ENCODE measurements around the gene RNF39.
A peak's percentile ranks its signal among the peaks of the same experiment; 100 is the strongest.

The RNF39 gene

DNA sequence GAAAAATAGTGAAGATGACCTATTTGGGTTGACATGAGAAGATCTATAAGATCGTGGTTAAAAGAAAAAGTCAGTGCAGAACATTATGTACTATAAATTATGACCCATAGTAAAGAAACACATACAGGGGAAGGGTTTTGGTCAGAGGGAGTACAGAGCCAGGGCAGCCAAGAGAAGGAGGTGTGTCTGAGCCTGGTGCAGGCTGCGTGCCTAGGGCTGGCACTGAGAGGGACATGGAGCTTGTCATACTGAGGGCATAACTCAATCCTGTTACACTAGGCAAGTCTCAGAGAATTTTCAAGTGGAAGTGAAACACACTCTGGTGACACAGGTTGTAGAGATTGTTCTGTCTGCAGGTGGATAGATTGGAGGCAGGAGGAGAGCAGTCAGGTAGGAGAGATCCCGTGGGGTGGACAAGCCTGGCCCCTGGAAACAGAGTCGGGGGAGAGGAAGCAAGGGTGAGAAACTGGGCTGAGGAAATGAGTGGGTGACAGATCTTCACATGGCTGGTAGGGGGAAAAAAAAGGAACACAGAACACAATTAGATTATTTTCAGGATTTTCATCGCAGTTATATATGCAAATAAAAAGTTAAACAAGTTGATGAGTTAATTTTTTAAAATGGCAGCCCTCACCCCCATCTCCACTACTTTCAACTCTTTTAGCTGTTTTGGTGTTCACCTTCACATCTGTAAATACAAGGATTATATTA is 18.5 kb upstream of the RNF39 start:
- DNase-seq: no peak

DNA sequence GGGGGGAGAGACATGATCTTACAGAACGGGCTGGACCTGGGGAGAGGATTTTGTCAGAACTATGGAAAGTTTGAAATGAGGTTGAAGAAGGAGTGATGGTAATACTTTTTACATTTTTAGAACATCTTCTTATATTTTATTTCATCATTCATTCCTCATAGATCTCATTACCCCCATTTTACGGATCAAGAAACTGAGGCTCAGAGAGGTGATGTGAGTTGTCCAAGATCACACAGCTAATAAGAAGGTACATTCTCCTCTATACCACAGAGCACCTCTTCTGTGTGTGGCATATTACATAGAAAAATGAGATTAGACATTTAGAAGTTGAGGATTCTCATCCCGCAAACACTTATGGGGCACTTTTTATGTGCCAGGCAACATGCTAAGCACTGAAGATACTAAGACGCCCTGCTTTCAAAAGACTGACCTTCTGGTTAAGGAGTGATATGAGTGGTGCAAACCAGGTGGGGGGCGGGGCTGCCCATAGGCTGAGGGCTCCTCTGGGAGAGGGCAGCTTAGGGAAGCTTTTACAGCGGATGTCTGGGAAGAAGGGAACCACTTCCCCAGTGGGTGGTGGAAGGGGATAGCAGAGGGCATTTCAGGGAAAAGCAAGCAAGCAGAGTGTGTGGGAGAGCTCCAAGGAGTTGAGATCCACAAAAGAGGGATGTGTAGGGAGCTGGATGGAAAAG is 17.4 kb upstream of the RNF39 start:
- no peak for DNase-seq

DNA sequence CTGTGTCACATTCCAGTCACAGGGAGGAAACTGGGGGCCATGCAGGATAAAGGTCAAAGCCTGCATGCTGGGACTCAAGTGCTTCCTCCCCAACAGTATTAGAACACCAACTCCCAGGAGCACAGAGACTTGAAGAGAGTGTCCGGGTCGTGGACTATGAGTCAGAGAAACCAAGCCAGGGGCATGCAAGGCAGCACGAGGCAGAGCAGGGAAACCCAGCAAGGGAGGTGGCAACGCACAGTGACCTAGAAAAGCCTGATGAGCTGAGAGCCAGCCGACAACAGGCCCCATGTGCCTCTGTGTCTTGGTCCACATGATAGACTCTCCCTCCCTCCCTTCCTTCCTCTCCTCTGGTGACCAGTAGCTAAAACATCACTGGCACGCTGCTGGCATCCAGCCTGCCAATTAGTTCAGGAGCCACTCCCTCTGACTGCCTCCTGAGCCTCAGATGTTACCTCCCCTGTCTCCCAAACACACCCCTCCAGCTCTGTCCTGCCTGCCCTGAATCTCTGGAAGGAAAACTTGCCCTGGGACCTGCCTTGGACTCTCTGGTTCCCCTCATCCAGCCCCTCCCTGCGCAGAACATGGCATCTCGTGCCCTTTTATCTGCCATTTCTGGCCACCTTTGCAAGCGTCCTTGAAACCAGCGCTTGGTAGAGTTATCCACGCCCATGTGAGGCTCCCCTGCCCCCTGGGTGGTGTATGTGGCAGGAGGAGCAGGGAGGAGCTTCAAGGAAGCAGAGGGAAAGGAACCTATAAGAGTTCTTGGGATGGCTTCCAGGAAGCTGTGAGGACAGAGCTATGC is 16.2 kb upstream of the RNF39 start:
- no peak for DNase-seq

DNA sequence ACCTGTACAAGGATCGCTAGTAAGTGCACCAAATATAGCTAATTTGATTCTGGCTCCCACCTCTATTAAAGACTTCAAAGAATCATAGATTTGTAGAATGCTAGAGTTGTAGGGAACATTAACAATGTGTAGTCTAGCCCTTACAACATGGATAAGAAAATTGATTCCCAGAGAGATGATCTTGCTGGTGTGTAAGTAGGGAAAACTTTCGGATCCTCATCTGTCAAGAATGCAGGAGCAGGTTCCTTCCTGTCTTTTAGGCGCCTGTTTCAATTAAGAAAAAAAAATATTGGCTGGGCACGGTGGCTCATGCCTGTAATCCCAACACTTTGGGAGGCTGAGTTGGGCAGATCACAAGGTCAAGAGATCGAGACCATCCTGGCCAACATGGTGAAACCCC is 12.3 kb upstream of the RNF39 start:
- no peak for DNase-seq

DNA sequence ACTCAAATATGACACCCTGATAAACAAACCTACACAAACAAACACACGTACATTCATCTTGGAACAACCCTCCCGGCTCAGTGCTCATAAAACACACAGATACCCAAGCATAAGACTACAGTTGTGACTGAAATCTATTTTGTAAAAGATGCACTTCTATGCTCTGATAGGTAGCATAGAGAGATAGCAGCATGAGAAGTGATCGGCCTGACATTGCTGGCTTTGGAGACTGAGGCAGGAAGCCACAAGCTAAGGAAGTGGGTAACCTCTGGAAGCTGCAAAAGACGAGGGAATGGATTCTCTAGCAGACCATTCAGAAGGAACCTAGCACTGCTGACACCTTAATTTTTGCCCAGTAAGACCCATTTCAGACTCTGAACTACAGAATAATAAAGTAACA is 1.6 kb upstream of the RNF39 start:
- DNase-seq: no peak

DNA sequence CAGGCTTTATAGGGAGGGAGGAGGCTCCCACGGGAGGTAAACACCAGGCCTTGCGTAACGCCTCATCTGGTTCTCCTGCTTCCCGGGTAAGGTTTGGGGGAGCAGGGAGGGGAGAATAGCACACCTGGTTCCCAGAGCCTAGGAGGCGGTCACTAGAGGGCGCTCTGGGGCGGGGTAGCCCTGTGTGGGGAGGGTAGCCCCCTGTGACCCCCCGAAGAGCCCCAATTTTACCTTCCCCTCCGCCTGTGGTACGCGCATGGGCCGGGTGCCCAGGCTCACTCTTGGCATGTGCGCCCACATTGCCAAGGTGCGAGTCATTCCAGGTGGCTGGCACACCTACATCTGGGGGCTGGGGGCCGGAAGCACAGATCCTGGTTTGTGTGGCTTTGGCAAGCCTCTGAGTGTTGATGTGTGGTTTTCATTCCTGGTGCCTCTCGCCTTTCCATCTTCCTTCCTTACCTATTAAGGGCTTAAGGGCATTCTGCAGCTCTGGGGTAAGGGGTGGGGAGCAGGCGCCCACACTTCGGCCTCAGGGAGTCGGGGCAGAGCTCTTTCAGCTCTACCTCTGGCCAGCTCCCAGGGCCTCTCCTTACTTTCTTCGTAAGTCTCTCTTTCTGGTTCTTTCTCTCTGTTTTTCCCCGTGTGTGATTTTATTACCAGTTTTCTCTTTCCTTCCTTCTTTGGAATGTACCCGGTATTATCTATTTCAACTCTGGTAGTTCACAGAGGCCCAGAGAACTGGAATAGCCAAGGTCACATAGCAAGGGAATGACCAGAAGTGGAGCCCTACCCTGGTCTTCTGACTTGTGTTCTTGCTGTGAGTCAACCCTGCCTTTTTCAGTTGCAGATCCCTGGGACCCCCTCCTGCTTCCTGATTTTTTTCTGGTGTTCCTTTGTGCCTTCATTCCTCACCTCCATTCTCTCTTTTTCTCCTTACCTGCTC is 492 bp upstream of the RNF39 start:
- no peak for DNase-seq

DNA sequence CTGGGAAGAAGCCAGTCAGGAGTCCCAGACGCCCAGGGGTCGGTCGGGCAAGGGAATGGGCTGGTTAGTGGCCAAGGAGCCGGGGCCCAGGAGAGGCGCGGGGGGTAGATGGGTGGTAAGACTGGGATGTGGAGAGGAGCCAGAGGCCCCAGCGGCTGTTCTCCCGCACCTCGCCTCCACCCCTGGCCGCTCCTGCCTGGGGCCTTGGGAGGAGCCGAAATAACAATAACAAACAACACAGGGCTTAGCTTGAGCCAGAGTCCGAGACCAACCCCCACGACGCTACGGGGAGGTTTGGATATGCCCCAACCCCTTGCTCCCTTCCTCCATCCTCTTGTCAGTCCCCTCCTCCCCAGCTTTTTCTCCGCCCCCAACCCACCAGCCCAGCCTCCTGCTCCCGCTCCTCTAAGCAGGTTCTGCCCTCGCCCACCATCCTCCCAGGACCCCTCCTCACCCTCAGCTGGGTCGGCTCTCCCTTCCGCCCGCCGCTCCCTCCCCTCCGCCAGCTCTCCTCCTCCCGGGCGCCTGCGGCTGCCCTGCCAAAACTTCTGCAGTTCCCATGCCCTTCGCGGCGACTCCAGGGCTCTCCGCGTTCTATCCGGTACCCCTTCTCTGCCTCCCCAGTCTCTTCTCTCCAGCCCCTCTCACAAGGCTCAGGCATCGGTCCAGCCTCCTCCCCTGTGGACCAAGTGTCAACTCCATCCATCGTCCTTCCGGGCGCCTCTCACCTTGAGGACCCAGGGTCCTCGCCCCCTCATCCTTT is 1.1 kb downstream of the RNF39 start:
- no peak for DNase-seq

DNA sequence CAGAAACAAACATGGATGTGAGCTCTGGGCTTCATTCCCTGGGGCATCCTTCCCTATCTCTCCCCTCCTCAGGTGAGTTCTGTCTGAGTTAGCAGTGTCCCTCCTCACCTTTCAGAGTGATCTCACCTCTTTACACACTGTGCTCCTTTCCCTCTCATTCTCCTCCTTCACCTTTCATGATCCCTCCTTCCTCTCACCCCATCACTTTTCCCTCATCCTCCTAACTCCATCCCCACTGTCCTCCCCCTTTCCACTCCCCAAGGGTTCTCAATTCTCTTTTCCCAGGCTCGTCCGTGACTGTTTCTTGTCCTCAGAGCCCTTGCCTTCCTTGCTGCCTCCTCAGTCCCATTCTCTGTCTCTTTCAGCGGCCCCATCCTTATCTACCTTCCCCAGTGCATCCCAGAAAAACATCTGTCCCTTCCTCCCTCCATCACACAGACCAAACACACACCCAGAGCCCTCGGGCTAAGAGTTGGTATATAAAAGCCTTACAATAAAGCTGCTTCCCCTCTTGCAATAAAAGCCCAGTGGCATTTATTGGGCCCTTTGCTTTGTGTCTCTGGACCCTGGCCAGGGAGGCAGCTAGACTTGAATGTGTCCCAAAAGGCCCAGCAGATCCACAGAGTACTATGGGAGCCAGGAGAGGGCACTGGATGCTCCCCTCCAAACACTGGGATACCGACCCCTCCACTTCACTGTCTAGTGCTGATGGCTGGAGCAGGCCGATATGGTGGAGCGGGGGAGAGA is 1.9 kb downstream of the RNF39 start:
- DNase-seq: no peak

DNA sequence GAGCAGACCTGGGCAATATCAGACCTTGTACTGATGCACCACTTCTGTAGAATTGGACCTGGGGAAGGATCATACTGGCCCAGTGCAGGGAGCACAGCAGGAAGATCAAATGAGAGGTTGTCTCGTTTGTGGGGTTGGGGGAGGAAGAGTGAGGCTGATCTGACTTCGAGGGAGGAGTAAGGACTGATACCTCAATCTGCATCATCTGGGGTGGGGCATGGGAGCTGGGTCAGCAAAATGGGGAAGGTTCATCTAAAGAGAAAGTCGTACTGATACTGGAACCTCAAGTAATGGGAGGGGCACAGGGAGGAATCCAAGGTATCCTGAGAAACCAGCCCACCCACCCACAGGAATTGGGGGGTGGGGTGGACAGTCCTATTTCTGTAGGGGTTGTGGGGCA is 3.7 kb downstream of the RNF39 start:
- no peak for DNase-seq

DNA sequence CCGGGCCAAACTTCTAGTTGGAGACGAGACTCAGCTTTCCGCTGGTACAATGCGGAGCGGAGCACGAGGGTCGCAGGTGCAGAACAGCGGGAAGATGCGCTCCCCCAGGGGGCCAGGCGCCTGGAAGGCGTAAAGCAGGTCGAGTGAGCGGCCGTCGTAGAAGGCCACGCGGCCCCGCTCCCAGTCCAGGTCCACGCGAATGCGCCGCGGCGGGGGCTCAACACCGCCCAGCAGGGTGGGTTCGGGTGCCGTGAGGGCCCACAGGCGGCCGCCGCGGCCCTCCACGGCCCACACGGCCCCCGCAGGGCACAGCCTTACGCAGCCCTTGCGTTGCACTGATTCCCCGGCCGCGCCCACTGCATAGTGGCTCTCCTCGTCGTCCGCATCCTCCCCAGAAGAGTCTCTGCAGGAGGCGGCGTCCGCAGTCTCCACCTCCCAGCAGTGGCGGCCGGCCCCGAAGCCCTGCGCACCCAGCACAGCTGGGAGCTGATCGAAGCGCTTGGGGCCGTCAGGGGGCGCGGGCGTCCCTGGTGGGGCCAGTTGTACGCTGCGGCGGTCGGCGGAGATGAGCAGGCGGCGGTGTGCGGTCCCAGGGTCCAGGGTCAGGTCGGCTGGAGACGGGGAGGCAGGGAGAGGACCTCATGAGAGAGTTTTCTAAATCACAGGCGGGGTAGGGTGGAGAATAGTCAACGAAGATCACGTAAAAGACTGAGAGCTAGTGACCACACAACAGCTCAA is 4.3 kb downstream of the RNF39 start:
- no peak for DNase-seq

DNA sequence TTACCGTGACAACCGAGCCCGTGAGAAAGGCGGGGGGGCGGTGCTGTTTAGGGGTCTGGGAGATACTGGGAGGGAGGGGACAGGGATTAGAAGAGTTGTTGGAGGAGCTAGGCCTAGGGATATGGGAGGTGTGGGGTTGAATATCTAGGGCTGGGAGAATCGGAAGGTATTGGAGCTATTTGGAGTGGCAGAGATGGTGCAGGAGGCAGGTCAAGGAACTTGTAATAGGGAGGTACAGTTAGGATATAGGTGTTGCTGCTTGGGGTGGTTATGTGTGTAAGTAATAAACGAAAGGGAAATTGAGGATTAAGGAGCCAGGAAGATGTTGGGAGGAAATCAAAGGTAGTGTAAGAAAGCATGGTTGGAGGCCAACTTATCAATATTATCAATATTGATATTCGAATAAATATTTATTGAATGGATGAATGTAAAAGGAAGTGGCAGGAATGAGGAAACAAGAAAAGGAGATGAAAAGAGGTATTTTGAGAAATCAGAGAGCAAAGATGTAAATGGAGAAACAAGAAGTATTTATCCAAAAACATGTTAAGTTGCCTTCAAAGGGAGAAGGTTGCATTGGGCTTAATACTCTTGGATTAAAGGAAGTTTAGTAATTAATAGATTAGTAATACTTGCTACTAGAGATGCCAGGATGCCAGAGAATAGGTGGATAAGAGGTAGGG is 8.0 kb downstream of the RNF39 start:
- no peak for DNase-seq

DNA sequence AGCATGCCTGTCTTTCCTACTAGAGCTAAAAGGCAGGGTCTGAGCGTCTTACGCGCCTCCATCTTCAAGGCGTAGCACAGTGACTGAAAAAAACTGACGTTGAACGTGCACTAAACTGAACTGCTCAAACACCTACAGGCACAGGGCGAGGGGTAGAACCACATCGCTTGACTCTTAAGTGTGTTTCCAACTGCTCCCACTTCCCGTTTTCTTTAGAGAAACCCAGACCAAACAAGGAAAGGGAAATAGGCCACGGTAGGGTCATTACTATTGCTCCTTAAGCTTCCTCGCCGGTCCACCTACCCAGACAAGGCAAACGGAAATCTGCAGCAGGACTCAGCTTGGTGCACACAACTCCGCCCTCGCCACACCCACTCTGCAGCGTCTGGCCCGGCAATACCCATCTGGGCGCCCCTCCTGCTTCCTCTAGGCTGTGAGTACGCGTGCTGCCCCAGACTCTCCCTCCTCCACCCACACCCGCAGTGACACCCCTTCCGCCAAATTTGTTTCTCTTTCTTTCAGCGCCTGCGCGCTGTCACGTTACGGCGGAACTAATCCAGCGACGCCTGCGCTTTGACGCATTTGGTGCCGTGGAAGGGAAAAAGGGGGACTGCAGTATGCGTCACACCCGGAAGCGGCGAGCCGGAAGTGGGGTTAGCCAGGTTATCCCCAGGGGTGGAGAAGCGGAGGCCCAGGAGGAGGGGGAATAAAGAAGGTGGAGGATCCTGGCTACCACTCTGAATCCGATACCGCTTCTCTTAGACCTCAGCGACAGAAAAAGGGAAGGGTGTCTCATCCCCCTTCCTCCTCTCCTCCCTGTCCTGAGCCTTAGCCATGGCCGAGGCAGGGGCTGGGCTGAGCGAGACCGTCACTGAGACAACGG is 8.8 kb downstream of the RNF39 start, which contains the start of gene PPP1R11:
TSS of gene PPP1R11 (plus strand) at position 622 of the 883 bp plus-strand sequence. CDS start at position 835, 213 bp downstream.
- DNase-seq: peak; percentile 98

DNA sequence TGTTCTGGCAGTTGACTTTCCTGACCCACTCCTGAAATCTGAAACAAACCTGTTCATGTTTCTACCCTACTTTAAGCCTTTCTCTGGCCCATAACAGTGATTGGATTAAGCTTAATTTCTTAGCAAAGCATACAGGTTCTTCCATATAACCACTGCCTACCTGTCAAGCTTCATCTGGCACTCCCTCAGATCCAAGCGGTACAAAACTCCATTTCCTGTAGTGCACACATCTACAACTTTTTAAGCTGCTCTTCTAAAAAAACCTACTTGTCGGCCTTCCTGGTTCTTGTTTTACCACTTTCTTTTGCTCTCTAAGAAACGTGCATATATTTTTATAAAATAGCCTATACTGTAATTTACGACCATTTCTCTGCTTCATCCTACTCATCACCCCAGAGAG is 9.5 kb downstream of the RNF39 start:
- DNase-seq: no peak

DNA sequence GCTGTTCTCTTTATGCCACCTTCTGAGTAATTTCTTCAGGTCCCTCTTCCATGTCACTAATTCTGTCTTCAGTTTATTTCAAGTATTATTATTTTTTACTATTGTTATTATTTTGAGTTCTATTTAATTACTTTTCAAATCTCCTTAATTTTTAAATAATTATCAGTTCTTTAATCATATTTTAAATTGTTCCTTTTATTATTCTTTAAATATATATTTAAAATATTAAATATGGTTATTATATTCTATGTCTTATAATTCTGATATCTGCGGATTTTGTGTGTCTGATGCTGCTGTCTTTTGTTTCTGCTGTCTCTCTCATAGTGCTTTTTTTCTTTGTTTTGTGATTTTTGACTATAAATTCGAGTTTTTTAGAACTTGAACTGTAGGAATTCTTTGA is 12.3 kb downstream of the RNF39 start:
- no peak for DNase-seq

DNA sequence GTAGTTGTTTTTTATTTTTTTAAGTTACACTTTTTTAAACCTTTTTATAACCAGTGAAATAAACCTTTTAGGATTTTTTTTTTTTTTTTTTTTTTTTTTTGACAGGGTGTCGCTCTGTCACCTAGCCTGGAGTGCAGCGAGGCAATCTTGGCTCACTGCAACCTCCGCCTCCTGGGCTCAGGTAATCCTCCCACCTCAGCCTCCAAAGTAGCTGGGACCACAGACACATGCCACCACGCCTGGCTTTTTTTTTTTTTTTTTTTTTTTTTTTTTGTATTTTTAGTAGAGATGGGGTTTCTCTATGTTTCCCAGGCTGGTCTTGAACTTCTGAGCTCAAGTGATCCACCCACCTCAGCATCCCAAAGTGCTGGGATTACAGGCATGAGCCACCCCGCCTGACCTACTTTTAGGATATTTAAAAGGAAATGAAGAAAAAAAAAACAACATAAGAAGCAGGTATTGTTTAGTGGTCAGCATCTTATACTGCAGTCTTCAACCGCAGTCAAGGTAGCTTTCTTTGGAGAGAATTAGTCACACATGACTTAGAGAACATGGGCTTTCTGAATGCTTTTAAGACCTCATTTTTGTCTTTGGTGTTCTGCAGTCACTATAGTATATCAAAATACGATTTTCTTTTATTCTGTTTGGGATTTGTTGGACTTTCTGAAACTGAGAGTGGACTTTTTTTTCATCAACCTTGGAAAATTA is 12.9 kb downstream of the RNF39 start:
- no peak for DNase-seq

DNA sequence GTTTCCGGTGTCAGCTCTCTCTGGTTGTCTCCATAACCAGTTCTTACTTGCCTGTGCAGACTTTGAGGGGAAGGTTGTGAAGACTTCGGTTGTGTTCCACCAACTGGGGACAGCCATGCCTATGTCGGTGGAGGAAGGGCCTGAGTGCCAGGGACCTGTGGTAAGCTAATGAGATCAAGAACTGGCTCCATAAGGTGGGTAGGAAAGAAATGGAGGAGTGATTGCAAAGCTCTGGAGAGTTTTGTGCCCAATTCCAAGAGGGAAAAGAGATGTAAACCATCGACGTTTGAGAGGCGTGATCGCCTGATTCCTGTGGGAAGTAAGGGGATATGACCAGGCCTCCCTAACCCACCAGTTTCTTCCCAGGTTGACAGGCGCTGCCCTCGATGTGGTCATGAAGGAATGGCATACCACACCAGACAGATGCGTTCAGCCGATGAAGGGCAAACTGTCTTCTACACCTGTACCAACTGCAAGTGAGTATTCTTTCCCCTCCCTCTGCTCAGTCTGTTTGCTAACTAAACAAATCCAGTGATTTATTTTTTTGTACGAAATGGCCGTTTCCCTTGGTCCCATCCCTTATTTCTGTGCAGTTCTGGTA is 13.6 kb downstream of the RNF39 start:
- no peak for DNase-seq

DNA sequence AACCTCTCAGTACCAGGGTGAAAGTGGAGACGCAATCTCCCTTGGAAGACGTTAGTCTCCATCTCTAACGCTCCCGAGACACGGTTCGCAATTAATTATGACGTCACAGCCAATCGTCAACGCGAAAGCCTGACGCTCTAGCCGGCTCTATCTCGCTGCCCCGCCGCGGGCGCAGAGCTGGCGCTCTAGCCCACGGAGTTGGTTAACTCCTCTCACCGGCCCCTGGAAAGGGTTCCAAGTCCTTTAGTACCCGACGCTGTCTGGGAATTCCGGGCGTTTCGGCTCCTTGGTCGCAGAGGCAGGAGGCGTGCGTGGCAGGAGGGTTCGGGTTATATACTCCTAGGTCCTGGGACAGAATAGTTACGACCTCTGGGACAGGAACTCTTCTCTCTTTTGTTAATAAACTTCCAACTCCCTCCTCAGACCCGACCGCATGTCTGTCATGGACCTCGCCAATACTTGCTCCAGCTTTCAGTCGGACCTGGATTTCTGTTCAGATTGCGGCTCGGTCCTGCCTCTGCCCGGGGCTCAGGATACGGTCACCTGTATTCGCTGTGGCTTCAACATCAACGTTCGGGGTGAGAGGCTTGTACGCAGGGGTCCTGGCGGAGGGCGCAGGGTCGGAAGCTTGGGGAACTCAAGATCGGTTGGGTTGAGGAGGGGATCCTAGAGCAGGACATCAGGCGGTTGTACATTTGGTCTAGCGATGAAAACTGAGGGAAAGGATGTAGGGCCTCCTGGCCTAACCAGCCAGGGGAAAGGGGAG is 14.3 kb downstream of the RNF39 start, which contains the start of gene POLR1H:
TSS of gene POLR1H (plus strand) at position 174 of the 766 bp plus-strand sequence. CDS start at position 434, 260 bp downstream.
- DNase-seq: peak; percentile 94

Data from NCI-H1092 treated with DMSO at 0.1 percent for 48 hours (cell line).